Central memory CD8-positive, alpha-beta T cell (primary cell): ENCODE data around the gene SHB.

Source experiments
- ATAC-seq: fragments of 150-1000 bp; cut with Tn5 transposase; replicated peaks from 2 replicates; pipeline ENCODE4 v1.10.0; 2022; ENCODE audit warnings: mild to moderate bottlenecking, moderate FRiP score, moderate number of reproducible peaks; ENCODE audit not compliant: poor library complexity, severe bottlenecking; ENCODE audit errors: extremely low read depth
- DNase-seq, 2 donors: peaks; one replicate each; pipeline ENCODE4 v3.0.0; 2021; ENCODE audit warnings: low spot score in 2 of 2
- H3K27ac Mint-ChIP-seq: one replicate; pipeline ENCODE4 v1.8.0; 2022; ENCODE audit warnings: low read depth, mild to moderate bottlenecking, moderate library complexity, mixed read lengths
- H3K27me3 Mint-ChIP-seq: one replicate; pipeline ENCODE4 v1.8.0; 2022; ENCODE audit warnings: mixed read lengths
- H3K36me3 Mint-ChIP-seq: one replicate; pipeline ENCODE4 v1.8.0; 2022; ENCODE audit warnings: mild to moderate bottlenecking, moderate library complexity, mixed read lengths; ENCODE audit not compliant: insufficient read depth
- H3K4me1 Mint-ChIP-seq: one replicate; pipeline ENCODE4 v1.8.0; 2022; ENCODE audit warnings: mixed read lengths
- H3K4me3 Mint-ChIP-seq: one replicate; pipeline ENCODE4 v1.8.0; 2022; ENCODE audit warnings: mild to moderate bottlenecking, moderate library complexity, mixed read lengths
- H3K9me3 Mint-ChIP-seq: one replicate; pipeline ENCODE4 v1.8.0; 2022; ENCODE audit warnings: mixed read lengths

Gene SHB

DNA sequence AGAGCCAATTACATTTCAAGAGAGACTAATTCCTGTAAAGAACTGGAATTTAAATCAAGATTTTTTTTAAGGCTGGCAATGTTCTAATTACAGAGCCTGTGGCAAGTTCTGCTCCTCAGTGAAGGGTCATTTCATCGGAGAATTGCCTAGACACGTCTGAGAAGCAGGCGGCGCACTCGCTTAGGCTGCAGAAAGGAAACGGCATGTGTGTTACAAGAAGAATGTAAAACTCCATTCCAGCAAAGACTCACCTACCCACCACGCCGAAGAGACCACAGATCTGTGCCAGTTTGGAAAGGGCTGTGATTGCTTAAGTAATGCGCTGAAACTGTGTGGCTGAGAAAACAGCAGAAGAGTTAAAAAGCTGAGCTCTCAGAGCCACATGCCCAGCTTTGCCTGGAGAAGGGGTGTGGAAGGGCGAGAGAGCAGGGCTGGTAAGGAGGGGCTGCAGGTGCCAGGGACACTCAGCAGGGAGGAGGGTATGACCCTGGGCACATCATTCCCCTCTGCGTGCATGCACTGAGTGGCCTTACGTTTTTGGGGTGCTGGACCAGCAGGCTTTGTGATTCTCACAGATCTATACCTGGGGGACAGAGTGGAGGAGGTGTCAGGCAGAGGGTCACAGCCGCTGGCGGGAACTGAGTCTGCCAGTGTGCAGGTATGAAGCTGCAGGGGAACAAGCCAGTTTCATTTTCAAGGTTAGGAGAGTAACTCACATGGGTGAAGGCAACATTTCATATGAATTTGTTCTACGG is 147.3 kb downstream of the SHB start:
- H3K27me3 Mint-ChIP-seq = peaks cover 20% of the 10 kb centered on the region
- ATAC-seq (no peak), DNase-seq (no peak)
- H3K4me3 Mint-ChIP-seq = no peak overlapping the region
- H3K36me3 Mint-ChIP-seq = no peaks in the 10 kb centered on the region
- H3K4me1 Mint-ChIP-seq = no peaks in the 10 kb centered on the region
- H3K27ac Mint-ChIP-seq = no peak overlapping the region
- no peaks in the 10 kb centered on the region for H3K9me3 Mint-ChIP-seq

DNA sequence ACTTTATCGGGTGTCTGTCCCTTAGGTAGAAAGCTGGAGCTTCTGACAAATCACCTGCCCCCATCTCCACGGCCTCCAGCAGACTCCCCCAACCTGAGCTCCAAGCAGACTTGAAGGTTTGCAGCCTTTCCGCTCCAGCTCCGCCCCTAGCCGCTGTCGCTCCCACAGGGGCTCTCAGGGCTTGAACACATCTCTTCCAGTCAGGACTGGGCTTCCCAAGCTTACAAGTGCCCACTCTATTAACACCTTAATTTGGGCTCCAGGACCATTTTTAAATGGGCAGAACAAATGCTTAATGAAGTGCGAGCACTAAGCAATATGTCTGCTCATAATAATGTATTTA is 147.9 kb downstream of the SHB start:
- Mint-ChIP-seq H3K36me3 (no peaks in the 10 kb centered on the region), H3K4me1 (no peaks in the 10 kb centered on the region), H3K27ac (no peak overlapping the region), H3K9me3 (no peaks in the 10 kb centered on the region), H3K27me3 (peaks cover 18% of the 10 kb centered on the region), H3K4me3 (no peak overlapping the region)
- ATAC-seq (no peak), DNase-seq (no peak)

DNA sequence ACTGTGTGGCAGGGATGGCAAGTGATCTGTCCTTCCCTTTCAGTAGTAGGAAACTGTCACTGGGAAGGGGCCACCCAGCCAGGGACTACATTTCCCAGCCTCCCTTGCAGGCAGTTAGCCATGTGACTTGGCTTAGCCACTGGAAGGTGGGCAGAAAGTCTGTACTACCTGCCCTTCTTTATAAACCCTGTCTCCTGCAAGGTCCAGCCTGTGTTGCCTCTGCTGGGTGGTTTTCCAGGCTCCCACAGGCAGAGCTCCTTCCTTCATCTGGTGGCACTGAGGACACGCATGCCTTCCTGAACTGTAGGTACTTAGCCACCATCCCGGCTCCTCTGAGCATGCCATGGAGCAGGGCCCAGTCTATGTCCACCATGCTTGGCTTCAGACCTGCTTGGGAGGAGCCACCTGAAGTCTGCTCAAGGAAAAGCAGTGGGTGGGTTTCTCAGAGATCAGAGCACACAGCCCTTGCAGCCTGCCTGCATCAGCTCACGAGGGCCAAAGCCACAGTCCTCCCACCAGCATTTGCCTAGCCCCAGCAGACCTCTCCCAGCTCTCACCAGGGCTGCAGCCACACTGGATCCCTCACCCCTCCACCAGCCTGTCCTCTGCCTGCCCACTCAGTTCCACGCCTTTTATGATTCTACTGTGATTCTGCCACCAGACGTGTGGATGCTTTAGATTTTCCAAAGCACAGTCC is 148.4 kb downstream of the SHB start:
- no peaks in the 10 kb centered on the region for H3K36me3 Mint-ChIP-seq
- DNase-seq = no peak
- ATAC-seq = no peak
- no peak overlapping the region for H3K4me3 Mint-ChIP-seq
- no peaks in the 10 kb centered on the region for H3K4me1 Mint-ChIP-seq
- H3K27ac Mint-ChIP-seq = no peak overlapping the region
- no peaks in the 10 kb centered on the region for H3K9me3 Mint-ChIP-seq
- peaks cover 13% of the 10 kb centered on the region for H3K27me3 Mint-ChIP-seq

DNA sequence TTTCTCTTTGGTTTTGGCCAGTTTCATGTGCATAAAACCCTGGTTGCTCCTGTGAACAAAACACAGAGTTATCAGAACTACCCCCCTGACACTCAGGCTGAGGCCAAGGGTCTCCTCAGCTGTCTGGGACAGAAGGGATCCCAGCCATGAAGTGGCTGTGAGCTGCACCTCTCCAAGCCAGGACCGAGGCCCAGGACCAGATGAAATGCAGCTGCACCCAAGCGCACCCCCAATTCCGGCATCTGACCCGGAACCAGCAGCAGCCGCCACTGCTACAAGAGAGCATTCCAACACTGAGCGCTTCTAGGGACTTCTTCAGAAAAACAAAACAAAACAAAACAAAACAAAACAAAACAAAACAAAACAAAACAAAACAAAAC is 149.1 kb downstream of the SHB start:
- no peaks in the 10 kb centered on the region for H3K36me3 Mint-ChIP-seq
- H3K4me1 Mint-ChIP-seq = no peaks in the 10 kb centered on the region
- no peak overlapping the region for H3K27ac Mint-ChIP-seq
- H3K9me3 Mint-ChIP-seq = no peaks in the 10 kb centered on the region
- DNase-seq (no peak), ATAC-seq (no peak)
- H3K27me3 Mint-ChIP-seq = peaks cover 9% of the 10 kb centered on the region
- no peak overlapping the region for H3K4me3 Mint-ChIP-seq

DNA sequence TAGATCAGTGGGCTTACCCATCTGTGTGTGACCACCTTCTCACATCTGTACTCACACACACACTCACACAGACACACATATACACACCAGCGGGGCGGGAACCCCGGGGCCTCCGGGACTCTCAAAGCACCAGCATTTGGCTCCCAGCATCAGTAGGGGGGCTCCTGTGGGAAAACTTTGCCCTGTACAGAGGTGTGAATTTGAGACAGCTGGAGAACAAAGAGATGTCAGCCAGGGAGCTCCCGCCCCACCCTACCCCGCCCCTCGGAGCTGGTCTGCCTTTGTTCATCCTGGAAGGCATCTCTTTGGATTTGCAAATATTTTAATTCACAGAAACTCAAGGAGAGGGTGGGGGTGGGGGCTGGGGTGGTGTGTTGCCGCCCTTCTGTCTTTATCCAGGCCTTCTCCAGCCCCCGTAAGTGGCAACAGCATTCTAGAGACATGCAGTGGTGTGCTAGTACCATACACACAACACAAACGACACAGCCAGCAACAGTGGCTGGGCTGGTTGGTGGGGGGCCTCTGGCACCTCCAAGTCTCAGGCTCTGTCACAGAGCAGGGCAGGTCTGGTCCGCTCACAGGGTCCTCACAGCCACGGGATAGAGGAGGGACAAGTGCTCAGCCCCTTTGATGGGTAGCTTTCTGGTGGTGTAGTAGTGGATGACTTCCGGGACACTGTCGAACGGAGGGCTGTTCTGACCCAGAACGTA is 149.6 kb downstream of the SHB start:
- no peaks in the 10 kb centered on the region for H3K4me1 Mint-ChIP-seq
- peaks cover 9% of the 10 kb centered on the region for H3K27me3 Mint-ChIP-seq
- no peaks in the 10 kb centered on the region for H3K9me3 Mint-ChIP-seq
- H3K36me3 Mint-ChIP-seq = no peaks in the 10 kb centered on the region
- no peak overlapping the region for H3K4me3 Mint-ChIP-seq
- no peak overlapping the region for H3K27ac Mint-ChIP-seq
- DNase-seq (no peak), ATAC-seq (no peak)

DNA sequence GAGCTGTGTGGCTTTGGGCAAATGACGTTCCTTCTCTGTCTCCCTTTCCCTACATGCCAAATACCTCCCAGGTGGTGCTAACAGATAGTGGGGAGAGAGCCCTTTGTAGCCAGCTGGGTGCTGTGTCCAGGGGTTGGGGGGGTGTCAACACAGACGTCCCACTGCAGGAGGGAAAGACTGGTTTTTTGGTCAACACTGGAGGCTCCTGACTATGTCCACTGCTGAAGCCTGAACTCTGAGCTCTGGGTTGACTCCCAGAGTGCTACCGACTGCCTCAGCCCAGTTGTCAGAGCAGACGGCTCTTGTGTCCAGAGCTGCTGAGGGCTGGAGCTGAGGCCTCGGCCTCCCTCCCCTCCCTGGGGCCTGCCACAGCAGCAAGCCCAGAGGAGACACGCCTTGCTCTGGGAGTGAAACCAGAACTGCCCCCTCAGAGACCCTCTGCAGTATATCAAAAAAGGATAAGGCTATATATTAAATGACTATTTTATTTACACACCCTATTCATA is 150.3 kb downstream of the SHB start:
- Mint-ChIP-seq H3K4me3 (no peak overlapping the region), H3K36me3 (no peaks in the 10 kb centered on the region), H3K4me1 (peaks cover under 1% of the 10 kb centered on the region), H3K9me3 (no peaks in the 10 kb centered on the region), H3K27me3 (peaks cover 9% of the 10 kb centered on the region), H3K27ac (no peak overlapping the region)
- DNase-seq (no peak), ATAC-seq (no peak)

DNA sequence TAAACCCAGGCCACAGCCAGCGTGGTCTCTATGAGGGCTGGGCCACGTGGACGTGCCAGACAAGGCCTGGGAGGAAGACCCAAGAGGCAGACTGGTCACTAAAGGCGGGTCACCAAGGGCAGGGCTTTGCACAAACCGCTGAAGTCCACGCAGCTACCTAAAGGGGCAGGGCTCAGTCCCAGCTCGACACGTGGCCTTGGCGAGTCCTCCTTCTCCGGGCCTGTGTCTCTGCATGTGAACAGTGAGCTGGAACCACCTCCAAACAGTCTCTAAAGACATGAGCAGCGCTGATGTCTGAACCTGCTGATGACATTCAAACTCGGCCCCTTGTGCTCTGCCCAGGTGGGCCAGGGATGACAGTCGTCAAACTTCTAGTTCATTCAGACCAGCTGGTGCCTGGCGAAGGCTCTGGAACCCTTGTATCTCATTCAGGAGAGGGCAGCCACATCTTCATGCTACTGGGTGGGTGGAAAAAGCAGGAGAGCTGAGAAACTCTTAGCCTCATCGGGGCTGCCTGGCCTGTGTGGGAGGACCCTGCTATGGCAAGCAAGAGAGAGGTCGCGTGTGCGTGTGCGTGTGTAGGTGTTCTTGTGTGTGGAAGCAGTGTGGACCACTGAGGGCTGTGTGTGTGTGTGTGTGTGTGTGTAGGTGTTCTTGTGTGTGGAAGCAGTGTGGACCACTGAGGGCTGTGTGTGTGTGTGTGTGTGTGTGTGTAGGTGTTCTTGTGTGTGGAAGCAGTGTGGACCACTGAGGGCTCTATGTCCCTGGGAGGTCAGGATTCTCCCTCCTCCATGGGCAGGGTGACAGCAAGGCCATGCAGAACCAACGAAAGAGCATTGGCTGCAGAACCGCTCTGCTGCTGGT is 151.0 kb downstream of the SHB start:
- Mint-ChIP-seq H3K27ac (no peak overlapping the region), H3K36me3 (no peaks in the 10 kb centered on the region), H3K9me3 (no peaks in the 10 kb centered on the region), H3K4me1 (peaks cover 6% of the 10 kb centered on the region), H3K27me3 (peaks cover 9% of the 10 kb centered on the region), H3K4me3 (no peak overlapping the region)
- ATAC-seq (no peak), DNase-seq (no peak)

DNA sequence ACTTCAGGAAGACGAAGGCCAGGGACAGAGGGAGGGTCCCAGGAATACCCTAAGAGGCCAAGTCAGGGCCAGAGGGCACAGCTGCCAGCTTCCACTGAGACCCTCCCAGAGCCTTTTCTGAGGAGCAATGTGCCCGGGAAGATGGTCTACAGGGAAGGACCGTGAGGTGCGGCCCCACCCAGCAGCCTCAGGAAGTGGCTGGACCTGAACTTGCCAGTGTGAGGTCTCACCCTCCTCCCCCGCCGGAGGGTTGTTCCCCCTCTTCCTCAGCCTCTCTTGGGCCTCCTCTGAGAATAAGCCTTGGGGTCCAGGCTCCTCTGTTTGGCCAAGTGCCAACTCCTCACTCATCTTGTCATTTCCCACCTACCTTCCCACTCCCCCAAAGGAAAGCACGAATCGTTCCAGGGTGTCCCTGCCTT is 151.7 kb downstream of the SHB start:
- DNase-seq (no peak), ATAC-seq (no peak)
- no peaks in the 10 kb centered on the region for H3K9me3 Mint-ChIP-seq
- no peak overlapping the region for H3K27ac Mint-ChIP-seq
- peaks cover 6% of the 10 kb centered on the region for H3K4me1 Mint-ChIP-seq
- no peak overlapping the region for H3K4me3 Mint-ChIP-seq
- H3K27me3 Mint-ChIP-seq = peaks cover 9% of the 10 kb centered on the region
- H3K36me3 Mint-ChIP-seq = no peaks in the 10 kb centered on the region

DNA sequence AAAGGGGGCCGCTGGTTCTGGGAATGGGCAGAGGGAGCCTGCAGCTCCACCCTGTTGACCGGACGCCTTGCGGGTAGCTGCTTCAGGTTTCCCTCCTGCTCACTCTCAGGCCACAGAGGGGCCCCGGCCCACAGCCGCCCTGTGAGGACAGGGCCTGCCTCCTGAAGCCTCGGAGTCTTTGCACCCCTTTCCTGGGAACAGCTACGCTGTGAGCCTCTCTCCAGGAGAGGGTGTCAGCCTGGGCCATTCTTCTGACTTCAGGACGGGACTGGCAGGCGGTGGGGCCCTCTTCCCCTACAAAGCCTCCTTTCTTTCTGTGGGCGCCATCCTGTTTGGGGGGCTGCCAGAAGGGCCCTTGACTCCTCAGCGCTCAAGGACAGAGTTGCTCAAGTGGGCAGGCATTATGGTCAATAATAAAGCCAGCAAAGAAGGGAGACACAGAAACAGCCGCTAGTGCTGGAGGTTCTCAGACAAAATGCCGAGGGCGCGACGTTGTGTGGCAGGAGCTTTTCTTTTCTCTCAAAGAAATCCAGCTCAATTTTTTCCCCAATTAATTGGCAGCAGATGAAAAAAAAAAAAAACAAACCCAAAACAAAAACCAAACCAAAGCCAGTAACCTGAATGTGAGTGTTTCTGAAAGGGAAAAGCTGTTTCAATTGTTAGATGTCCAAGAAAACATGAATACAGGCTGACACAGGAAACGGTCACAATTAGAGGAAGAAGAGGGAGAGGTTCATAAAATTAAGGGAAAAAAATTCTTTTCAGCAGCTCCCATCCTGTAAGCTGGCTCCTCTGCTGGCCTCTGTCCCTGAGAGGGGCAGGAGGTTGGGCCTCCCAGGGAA is 152.3 kb downstream of the SHB start:
- Mint-ChIP-seq H3K4me1 (peaks cover 6% of the 10 kb centered on the region), H3K27ac (no peak overlapping the region), H3K27me3 (peaks cover 3% of the 10 kb centered on the region), H3K4me3 (no peak overlapping the region), H3K36me3 (no peaks in the 10 kb centered on the region), H3K9me3 (no peaks in the 10 kb centered on the region)
- no peak for ATAC-seq
- DNase-seq = no peak

DNA sequence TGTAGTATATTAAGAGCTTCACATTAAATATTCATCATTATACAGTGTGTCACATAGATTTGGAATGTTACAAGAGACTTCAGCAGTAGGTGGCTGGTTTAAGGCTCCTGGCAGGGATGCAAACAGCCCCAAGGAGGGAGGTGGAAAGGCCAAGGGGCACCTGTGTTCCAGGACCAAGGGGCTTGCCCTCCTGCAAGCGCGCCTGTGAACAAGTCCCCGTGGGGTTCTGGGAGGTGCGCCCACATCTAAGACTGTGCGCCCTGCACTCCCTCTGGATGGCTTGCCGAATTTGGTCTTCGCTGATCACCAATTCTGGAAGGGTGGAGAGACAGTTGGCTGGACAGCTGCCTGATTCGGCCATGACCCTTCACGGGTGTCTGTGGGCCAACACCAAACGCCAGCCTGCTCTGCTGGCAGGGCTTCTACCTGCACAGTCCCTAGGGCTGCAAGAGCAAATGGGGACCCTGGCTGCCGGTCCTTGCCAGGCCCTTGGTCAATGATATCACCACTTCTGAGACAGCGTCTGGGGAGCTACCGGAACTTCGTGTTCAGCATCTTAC is 153.0 kb downstream of the SHB start:
- Mint-ChIP-seq H3K36me3 (no peaks in the 10 kb centered on the region), H3K4me3 (no peak overlapping the region), H3K27ac (no peak overlapping the region), H3K4me1 (peaks cover 6% of the 10 kb centered on the region), H3K27me3 (no peaks in the 10 kb centered on the region), H3K9me3 (no peaks in the 10 kb centered on the region)
- no peak for DNase-seq
- ATAC-seq = no peak

DNA sequence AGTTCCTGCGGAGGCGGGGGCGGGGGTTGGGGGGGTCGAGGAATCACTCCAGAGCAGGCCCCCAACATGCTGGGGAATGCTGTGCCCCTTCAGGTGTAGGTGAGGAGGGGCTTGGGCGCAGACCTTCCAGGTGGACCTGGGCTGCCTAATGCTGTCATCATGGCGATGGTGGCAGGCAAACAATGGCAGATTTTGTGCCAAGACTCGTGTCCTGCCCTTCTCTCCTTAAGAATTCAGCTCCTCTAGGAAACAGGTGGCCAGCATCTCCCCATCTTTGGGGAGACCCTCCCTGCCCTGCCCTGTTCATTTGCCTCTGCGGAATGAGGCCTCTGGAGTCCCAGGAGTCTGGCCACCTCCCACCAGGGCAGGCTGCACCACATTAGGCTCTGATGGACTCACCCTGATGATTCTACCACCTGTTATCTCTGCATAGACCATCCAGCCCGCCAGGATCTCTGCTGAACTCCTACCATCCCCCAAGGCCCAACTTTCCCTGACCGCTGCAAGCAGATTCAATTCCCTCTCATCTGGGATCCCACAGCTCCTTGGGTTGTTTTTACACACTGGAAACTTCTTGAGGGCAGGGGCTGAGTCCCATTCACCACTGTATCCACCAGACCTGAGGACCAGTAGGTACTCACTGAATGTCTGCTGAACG is 154.2 kb downstream of the SHB start:
- Mint-ChIP-seq H3K36me3 (no peaks in the 10 kb centered on the region), H3K27ac (no peak overlapping the region), H3K4me1 (peaks cover 6% of the 10 kb centered on the region), H3K9me3 (no peaks in the 10 kb centered on the region), H3K27me3 (no peaks in the 10 kb centered on the region), H3K4me3 (no peak overlapping the region)
- DNase-seq = no peak
- ATAC-seq = no peak
